ENCODE data around the gene OSTN. TPM values are rescaled to one million over a fixed set of nuclear protein-coding genes. Genes with fewer than 3 reads are reported as not detected.

OSTN gene
- total and polyA plus RNA-seq, 2 of the 13 experiments (the other 11 are each of a cell fraction or from before 2014, with no cell fraction given) = not detected

DNA sequence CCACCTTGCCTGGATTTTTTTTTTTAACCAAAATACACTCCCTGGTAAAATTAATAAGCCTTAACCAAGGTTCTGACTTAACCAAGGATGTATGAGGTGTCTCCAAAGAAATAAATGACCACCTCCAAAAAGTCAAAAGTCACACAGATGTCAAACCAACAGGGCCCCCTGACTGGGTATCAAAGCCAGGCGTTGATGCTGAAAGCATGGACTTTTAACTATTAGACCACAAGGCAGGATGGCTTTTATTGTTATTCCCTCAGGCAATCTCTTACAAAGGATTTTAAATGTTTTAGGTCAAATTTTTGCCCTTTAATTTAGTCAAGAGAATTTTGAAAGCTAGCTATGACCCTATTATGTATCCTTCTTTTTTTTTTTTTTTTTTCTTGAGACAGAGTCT is 60.4 kb downstream of the OSTN start (continued):
- TF ChIP-seq PHF5A (CRISPR knock-in tag; IDR thresholded peaks at IDR 0.05; ENCODE audit: low read depth, unreplicated experiment) (no peak), PHF20 (CRISPR knock-in tag; IDR thresholded peaks at IDR 0.05) (no peak), TOPORS (CRISPR knock-in tag; IDR thresholded peaks at IDR 0.05) (no peak)

- POLR2A ChIA-PET = no interaction called here
- H3K27ac ChIP-seq (ENCODE audit: extremely low read length, insufficient read depth, low read length) = no peak overlapping the region
- no peaks in the 10 kb centered on the region for H3K36me3 ChIP-seq (replicated peaks in 1 of 2; ENCODE audit: control insufficient read depth in 1 of 2, insufficient read depth in 2 of 2, low read length in 2 of 2)
- FAIRE-seq (no peak), DNase-seq (ENCODE audit: low spot score) (no peak), ATAC-seq (no peak)
- H2AFZ ChIP-seq (ENCODE audit: low read length) = no peak overlapping the region
- H3K27me3 ChIP-seq (ENCODE audit: control insufficient read depth in 1 of 2, insufficient read depth in 2 of 2, low read length in 2 of 2) = no peaks in the 10 kb centered on the region; a peak in 2 of 5 replicates
- H3K4me1 ChIP-seq (ENCODE audit: insufficient read depth, low read length) = no peaks in the 10 kb centered on the region
- WGBS (ENCODE audit: low lambda C conversion rate) = 26% methylated on average over 10 of the region's 11 CpGs
- in situ Hi-C loops (cut with HindIII; ENCODE audit: extremely low pct_ligation_motif_present, low pct_unique_long_range_greater_than_20kb) (no loop called here), intact Hi-C loops (cut with micrococcal nuclease; ENCODE audit: unreplicated experiment) (no loop called here)
- TF ChIP-seq ZNF431 (CRISPR knock-in tag; IDR thresholded peaks at IDR 0.05; ENCODE audit: borderline replicate concordance, low read depth) = no peak
- TF ChIP-seq, protein P1, sequence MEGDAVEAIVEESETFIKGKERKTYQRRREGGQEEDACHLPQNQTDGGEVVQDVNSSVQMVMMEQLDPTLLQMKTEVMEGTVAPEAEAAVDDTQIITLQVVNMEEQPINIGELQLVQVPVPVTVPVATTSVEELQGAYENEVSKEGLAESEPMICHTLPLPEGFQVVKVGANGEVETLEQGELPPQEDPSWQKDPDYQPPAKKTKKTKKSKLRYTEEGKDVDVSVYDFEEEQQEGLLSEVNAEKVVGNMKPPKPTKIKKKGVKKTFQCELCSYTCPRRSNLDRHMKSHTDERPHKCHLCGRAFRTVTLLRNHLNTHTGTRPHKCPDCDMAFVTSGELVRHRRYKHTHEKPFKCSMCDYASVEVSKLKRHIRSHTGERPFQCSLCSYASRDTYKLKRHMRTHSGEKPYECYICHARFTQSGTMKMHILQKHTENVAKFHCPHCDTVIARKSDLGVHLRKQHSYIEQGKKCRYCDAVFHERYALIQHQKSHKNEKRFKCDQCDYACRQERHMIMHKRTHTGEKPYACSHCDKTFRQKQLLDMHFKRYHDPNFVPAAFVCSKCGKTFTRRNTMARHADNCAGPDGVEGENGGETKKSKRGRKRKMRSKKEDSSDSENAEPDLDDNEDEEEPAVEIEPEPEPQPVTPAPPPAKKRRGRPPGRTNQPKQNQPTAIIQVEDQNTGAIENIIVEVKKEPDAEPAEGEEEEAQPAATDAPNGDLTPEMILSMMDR (CRISPR knock-in tag; IDR thresholded peaks at IDR 0.05) = no peak
- TF ChIP-seq ZNF777 (CRISPR knock-in tag; IDR thresholded peaks at IDR 0.05) = no peak
- TF ChIP-seq MXD4 (CRISPR knock-in tag; IDR thresholded peaks at IDR 0.05) = no peak
- no peak for TF ChIP-seq ZNF33B (CRISPR knock-in tag; IDR thresholded peaks at IDR 0.05)
- TF ChIP-seq SMAD3 (CRISPR knock-in tag; IDR thresholded peaks at IDR 0.05) = no peak
- no peak overlapping the region for H3K4me2 ChIP-seq (ENCODE audit: low read depth, low read length)
- no peaks in the 10 kb centered on the region for H3K79me2 ChIP-seq (ENCODE audit: insufficient read depth, low read length)
- no peak overlapping the region for H3K4me3 ChIP-seq (replicated peaks in 1 of 3; ENCODE audit: insufficient read depth in 1 of 3, low read depth in 2 of 3, low read length in 3 of 3)
- CTCF ChIA-PET (ENCODE audit: low intra/inter-chr PET ratio, low total read pairs) = no interaction called here
- no peaks in the 10 kb centered on the region for H4K20me1 ChIP-seq (ENCODE audit: insufficient read depth, low read length)
- no peaks in the 10 kb centered on the region for H3K9me3 ChIP-seq (ENCODE audit: low read length)
- no TSS peak for BruUV-seq (replicated peaks)
- H3K9ac ChIP-seq (ENCODE audit: insufficient read depth, low read depth, low read length) = no peak overlapping the region
Measured at GRCh38 chr3:191260431-191261303, 61.6 kb downstream of the OSTN start.

Data from HepG2 (cell line).